Gastrocnemius medialis (tissue), 4 donors: ENCODE measurements around the gene MX2.

Experiments used
- POLR2A ChIP-seq, 2 donors: fragments of 450-650 bp; IDR thresholded peaks; one replicate each; pipeline ENCODE4 v1.6.1; 2017; ENCODE audit warnings: antibody characterized with exemption in 2 of 2, mild to moderate bottlenecking in 2 of 2, moderate library complexity in 2 of 2
- TF ChIP-seq, protein P1 (sequence below), 5 experiments: fragments of 450-650 bp in 3 of 5; fragments of 200-600 bp in 2 of 5; sonication (generic) in 2 of 5; IDR thresholded peaks in 4 of 5; conservative IDR thresholded peaks in 1 of 5; 1 replicate in 4 of 5; 2 replicates in 1 of 5; pipeline ENCODE4 v1.5.1; 2016 to 2019; ENCODE audit warnings: antibody characterized with exemption in 5 of 5, mild to moderate bottlenecking in 3 of 5, moderate library complexity in 3 of 5

DNA sequence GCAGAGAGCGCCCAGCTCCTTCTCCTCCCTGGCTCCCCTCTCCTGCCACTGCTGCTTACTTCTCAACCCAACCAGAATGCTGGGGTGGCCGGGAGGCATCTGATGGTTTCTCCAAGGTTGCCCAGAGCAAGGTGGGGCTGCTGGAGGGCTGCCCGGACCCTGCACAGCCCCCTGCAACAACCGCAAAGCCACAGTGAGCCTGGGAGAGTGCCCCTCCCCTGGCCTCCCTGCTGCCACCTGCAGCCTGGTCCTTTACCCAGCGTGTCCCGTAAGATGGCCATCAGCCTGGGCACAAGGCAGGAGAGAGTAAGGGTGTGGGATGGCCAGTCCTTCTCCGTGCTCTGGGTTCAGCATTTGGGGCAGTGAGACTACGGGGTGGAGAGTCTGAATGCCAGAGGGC, 17.0 kb downstream of the MX2 start:
- TF ChIP-seq POLR2A (IDR thresholded peaks at IDR 0.05), result no peak
- TF ChIP-seq, protein P1, sequence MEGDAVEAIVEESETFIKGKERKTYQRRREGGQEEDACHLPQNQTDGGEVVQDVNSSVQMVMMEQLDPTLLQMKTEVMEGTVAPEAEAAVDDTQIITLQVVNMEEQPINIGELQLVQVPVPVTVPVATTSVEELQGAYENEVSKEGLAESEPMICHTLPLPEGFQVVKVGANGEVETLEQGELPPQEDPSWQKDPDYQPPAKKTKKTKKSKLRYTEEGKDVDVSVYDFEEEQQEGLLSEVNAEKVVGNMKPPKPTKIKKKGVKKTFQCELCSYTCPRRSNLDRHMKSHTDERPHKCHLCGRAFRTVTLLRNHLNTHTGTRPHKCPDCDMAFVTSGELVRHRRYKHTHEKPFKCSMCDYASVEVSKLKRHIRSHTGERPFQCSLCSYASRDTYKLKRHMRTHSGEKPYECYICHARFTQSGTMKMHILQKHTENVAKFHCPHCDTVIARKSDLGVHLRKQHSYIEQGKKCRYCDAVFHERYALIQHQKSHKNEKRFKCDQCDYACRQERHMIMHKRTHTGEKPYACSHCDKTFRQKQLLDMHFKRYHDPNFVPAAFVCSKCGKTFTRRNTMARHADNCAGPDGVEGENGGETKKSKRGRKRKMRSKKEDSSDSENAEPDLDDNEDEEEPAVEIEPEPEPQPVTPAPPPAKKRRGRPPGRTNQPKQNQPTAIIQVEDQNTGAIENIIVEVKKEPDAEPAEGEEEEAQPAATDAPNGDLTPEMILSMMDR (IDR thresholded peaks at IDR 0.05 in 4 of 5, conservative IDR thresholded peaks at IDR 0.05 in 1 of 5), result no peak
